ENCODE measurements around the gene WBP2.

The WBP2 gene

GRCh38 chr17:75876190-75876937 lies 21.2 kb upstream of the WBP2 start:
- DNase-seq (ENCODE audit: low read depth), result peak; percentile 69
- no peak overlapping the region for H3K4me3 ChIP-seq (ENCODE audit: low read depth, low read length)
- peak; percentile 7 for TF ChIP-seq CTCF (IDR thresholded peaks at IDR 0.05; ENCODE audit: insufficient read depth, low read depth, low read length, missing control alignments)

- no peak for DNase-seq (ENCODE audit: low read depth)
- no peak overlapping the region for H3K4me3 ChIP-seq (ENCODE audit: low read depth, low read length)
- TF ChIP-seq CTCF (IDR thresholded peaks at IDR 0.05; ENCODE audit: insufficient read depth, low read depth, low read length, missing control alignments), result no peak
Measured at GRCh38 chr17:75875940-75876189, 20.7 kb upstream of the WBP2 start.

GRCh38 chr17:75875182-75875939 lies 20.2 kb upstream of the WBP2 start:
- DNase-seq (ENCODE audit: low read depth), result no peak
- TF ChIP-seq CTCF (IDR thresholded peaks at IDR 0.05; ENCODE audit: insufficient read depth, low read depth, low read length, missing control alignments), result no peak
- H3K4me3 ChIP-seq (ENCODE audit: low read depth, low read length), result no peak overlapping the region

GRCh38 chr17:75874323-75875181 lies 19.4 kb upstream of the WBP2 start:
- TF ChIP-seq CTCF (IDR thresholded peaks at IDR 0.05; ENCODE audit: insufficient read depth, low read depth, low read length, missing control alignments), result no peak
- DNase-seq (ENCODE audit: low read depth), result no peak
- H3K4me3 ChIP-seq (ENCODE audit: low read depth, low read length), result no peak overlapping the region

GRCh38 chr17:75873587-75874322 lies 18.6 kb upstream of the WBP2 start:
- DNase-seq (ENCODE audit: low read depth), result no peak
- no peak for TF ChIP-seq CTCF (IDR thresholded peaks at IDR 0.05; ENCODE audit: insufficient read depth, low read depth, low read length, missing control alignments)
- no peak overlapping the region for H3K4me3 ChIP-seq (ENCODE audit: low read depth, low read length)
